HEK293T (cell line): ENCODE measurements around the gene TSNAXIP1.

ENCODE experiments used
- CTBP1 ChIP-seq: fragments of 450-650 bp; IDR thresholded peaks from 2 replicates; pipeline ENCODE4 v1.6.1; 2016; ENCODE audit warnings: borderline replicate concordance
- ELF4 ChIP-seq: fragments of 450-650 bp; IDR thresholded peaks from 2 replicates; pipeline ENCODE4 v1.6.1; 2017; ENCODE audit warnings: antibody characterized with exemption
- FOXK2 ChIP-seq: fragments of 450-650 bp; IDR thresholded peaks from 2 replicates; pipeline ENCODE4 v1.6.1; 2016; ENCODE audit warnings: mild to moderate bottlenecking
- SP1 ChIP-seq: fragments of 450-650 bp; IDR thresholded peaks from 2 replicates; pipeline ENCODE4 v1.6.1; 2017
- TARDBP ChIP-seq: fragments of 450-650 bp; IDR thresholded peaks from 2 replicates; pipeline ENCODE4 v1.6.1; 2016

- no peak for TF ChIP-seq TARDBP
- TF ChIP-seq CTBP1: no peak
- TF ChIP-seq FOXK2: no peak
- no peak for TF ChIP-seq ELF4
- TF ChIP-seq SP1: no peak
Measured at GRCh38 chr16:67760956-67761230, 45.8 kb upstream of the TSNAXIP1 start.
